Measurements from ENCODE around the gene METTL24. TPM values are rescaled to one million over a fixed set of nuclear protein-coding genes. Genes with fewer than 3 reads are reported as not detected.

The METTL24 gene
- total and polyA plus RNA-seq, 2 of the 13 experiments (the other 11 are each of a cell fraction or from before 2014, with no cell fraction given), result not detected

GRCh38 chr6:110368284-110368683 lies 10.1 kb upstream of the METTL24 start:
- DNase-seq (ENCODE audit: low spot score) (no peak), ATAC-seq (no peak), FAIRE-seq (no peak)
- no peaks in the 10 kb centered on the region for H3K9me3 ChIP-seq (ENCODE audit: low read length)
- 34% methylated on average over 2 of the region's 2 CpGs for WGBS (ENCODE audit: low lambda C conversion rate)
- H3K79me2 ChIP-seq (ENCODE audit: insufficient read depth, low read length), result no peaks in the 10 kb centered on the region
- no peak overlapping the region for H3K27ac ChIP-seq (ENCODE audit: extremely low read length, insufficient read depth, low read length)
- intact Hi-C loops (cut with micrococcal nuclease; ENCODE audit: unreplicated experiment) (no loop called here), in situ Hi-C loops (cut with HindIII; ENCODE audit: extremely low pct_ligation_motif_present, low pct_unique_long_range_greater_than_20kb) (no loop called here)
- peaks cover 0 to 12% of the 10 kb centered on the region in 2 experiments; a peak in 2 of 5 replicates for H3K27me3 ChIP-seq (ENCODE audit: control insufficient read depth in 1 of 2, insufficient read depth in 2 of 2, low read length in 2 of 2)
- H2AFZ ChIP-seq (ENCODE audit: low read length), result no peak overlapping the region
- H3K36me3 ChIP-seq (replicated peaks in 1 of 2; ENCODE audit: control insufficient read depth in 1 of 2, insufficient read depth in 2 of 2, low read length in 2 of 2), result no peaks in the 10 kb centered on the region
- no peak overlapping the region for H3K4me2 ChIP-seq (ENCODE audit: low read depth, low read length)
- ChIA-PET POLR2A (no interaction called here), CTCF (ENCODE audit: low intra/inter-chr PET ratio, low total read pairs) (no interaction called here)
- no peak overlapping the region for H3K9ac ChIP-seq (ENCODE audit: insufficient read depth, low read depth, low read length)
- H3K4me1 ChIP-seq (ENCODE audit: insufficient read depth, low read length), result no peaks in the 10 kb centered on the region
- H4K20me1 ChIP-seq (ENCODE audit: insufficient read depth, low read length), result no peaks in the 10 kb centered on the region
- H3K4me3 ChIP-seq (replicated peaks in 1 of 3; ENCODE audit: insufficient read depth in 1 of 3, low read depth in 2 of 3, low read length in 3 of 3), result no peak overlapping the region
- BruUV-seq (replicated peaks), result no TSS peak
- TF ChIP-seq, protein P1, sequence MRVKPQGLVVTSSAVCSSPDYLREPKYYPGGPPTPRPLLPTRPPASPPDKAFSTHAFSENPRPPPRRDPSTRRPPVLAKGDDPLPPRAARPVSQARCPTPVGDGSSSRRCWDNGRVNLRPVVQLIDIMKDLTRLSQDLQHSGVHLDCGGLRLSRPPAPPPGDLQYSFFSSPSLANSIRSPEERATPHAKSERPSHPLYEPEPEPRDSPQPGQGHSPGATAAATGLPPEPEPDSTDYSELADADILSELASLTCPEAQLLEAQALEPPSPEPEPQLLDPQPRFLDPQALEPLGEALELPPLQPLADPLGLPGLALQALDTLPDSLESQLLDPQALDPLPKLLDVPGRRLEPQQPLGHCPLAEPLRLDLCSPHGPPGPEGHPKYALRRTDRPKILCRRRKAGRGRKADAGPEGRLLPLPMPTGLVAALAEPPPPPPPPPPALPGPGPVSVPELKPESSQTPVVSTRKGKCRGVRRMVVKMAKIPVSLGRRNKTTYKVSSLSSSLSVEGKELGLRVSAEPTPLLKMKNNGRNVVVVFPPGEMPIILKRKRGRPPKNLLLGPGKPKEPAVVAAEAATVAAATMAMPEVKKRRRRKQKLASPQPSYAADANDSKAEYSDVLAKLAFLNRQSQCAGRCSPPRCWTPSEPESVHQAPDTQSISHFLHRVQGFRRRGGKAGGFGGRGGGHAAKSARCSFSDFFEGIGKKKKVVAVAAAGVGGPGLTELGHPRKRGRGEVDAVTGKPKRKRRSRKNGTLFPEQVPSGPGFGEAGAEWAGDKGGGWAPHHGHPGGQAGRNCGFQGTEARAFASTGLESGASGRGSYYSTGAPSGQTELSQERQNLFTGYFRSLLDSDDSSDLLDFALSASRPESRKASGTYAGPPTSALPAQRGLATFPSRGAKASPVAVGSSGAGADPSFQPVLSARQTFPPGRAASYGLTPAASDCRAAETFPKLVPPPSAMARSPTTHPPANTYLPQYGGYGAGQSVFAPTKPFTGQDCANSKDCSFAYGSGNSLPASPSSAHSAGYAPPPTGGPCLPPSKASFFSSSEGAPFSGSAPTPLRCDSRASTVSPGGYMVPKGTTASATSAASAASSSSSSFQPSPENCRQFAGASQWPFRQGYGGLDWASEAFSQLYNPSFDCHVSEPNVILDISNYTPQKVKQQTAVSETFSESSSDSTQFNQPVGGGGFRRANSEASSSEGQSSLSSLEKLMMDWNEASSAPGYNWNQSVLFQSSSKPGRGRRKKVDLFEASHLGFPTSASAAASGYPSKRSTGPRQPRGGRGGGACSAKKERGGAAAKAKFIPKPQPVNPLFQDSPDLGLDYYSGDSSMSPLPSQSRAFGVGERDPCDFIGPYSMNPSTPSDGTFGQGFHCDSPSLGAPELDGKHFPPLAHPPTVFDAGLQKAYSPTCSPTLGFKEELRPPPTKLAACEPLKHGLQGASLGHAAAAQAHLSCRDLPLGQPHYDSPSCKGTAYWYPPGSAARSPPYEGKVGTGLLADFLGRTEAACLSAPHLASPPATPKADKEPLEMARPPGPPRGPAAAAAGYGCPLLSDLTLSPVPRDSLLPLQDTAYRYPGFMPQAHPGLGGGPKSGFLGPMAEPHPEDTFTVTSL (CRISPR knock-in tag; IDR thresholded peaks at IDR 0.05; ENCODE audit: borderline replicate concordance), result no peak
- TF ChIP-seq ZSCAN5A (CRISPR knock-in tag; IDR thresholded peaks at IDR 0.05; ENCODE audit: borderline replicate concordance) (no peak), ATF1 (CRISPR knock-in tag; IDR thresholded peaks at IDR 0.05) (no peak), THAP7 (CRISPR knock-in tag; IDR thresholded peaks at IDR 0.05) (no peak), SKIL (CRISPR knock-in tag; IDR thresholded peaks at IDR 0.05; ENCODE audit: borderline replicate concordance) (no peak), HNRNPLL (IDR thresholded peaks at IDR 0.05; ENCODE audit: low read depth, low read length, poor library complexity, severe bottlenecking) (no peak), ZBTB21 (CRISPR knock-in tag; IDR thresholded peaks at IDR 0.05) (no peak), NFRKB (IDR thresholded peaks at IDR 0.05) (no peak), ZNF33B (CRISPR knock-in tag; IDR thresholded peaks at IDR 0.05) (no peak), ZMAT3 (CRISPR knock-in tag; conservative IDR thresholded peaks at IDR 0.05) (no peak), NFYC (CRISPR knock-in tag; IDR thresholded peaks at IDR 0.05) (no peak), PAWR (CRISPR knock-in tag; IDR thresholded peaks at IDR 0.05; ENCODE audit: borderline replicate concordance) (no peak), ZNF816 (CRISPR knock-in tag; IDR thresholded peaks at IDR 0.05; ENCODE audit: borderline replicate concordance) (no peak)

Data from HepG2 (cell line).